Hematopoietic multipotent progenitor cell treated with erythropoietin and hydrocortisone succinate and interleukin-3 and kit ligand, for 8 days (in vitro differentiated cells): ENCODE measurements around the gene ZHX3.
"Not testable (repeated sequence)": the region's sequence is repeated elsewhere in the genome, so short reads cannot be mapped to it uniquely, and the experiment has no call there.

Experiments used
- DNase-seq: peaks from one replicate; pipeline ENCODE4 v3.0.0-alpha.2; 2015

The ZHX3 gene

GRCh38 chr20:41330343-41330720, 12.8 kb upstream of the ZHX3 start:
- DNase-seq: no peak

GRCh38 chr20:41329435-41330342, 12.2 kb upstream of the ZHX3 start:
- peak; percentile 50 for DNase-seq

DNA sequence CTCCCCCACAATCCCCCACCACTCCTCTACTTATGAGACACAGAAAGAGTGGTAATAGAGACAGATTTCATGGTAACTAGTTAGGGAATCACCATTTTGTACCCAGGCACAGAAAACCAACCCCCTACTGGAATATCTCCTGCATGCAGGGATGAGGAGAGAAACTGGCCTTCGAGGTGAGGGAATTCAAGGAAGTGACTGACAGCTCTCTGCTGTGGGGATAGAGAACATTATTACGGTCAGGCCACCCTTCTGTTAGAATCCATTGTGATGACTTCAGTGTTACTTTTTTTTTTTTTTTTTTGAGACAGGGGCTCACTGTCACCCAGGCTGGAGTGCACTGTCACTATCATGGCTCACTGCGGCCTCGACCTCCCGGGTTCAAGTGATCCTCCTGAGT, 9.6 kb upstream of the ZHX3 start:
- no peak for DNase-seq

DNA sequence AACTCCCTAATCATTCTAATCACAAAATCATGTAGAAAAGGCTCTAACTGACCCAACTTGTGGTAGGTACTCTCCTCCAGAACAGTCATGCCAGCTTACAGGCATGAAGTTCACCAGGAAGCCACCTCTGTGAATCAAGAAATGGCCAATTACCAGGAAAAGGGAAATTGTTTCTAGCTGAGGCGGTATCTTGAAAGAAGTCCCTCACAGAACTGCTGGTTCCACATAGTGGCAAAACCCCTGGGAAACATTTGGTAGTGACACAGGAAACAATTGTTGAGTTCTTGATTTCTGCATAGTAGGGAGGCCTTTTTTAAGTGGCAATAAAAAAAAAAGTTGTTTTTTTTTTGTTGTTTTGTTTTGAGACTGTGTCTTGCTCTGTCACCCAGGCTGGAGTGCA, 3.4 kb upstream of the ZHX3 start:
- no peak for DNase-seq

DNA sequence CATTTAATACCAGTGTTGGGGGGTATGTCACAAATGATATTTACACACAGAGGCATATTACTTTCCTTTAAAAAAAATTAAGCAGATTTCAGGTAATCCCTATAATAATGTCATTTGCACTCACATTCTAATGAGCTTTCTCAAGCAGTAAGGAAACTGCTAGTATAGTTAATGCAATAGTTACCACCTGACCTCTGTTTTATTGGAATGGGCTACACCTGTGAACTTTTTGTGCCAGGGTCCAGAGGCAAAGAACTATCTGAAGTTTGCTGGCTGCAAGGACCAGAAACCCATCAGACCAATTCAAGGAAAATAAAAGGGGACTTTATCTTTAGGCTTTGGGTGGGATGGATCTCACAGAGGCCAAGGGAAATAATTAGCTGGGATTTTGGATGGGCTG, 2.9 kb upstream of the ZHX3 start:
- no peak for DNase-seq

- no peak for DNase-seq
Observed at GRCh38 chr20:41318271-41318649, 729 bp upstream of the ZHX3 start.

GRCh38 chr20:41316602-41317545, 657 bp downstream of the ZHX3 start:
- DNase-seq: peak; percentile 62

GRCh38 chr20:41316051-41316450, 1.5 kb downstream of the ZHX3 start:
- no peak for DNase-seq

GRCh38 chr20:41314386-41314785, 3.1 kb downstream of the ZHX3 start:
- DNase-seq: no peak

- not testable (repeated sequence) for DNase-seq
Observed at GRCh38 chr20:41312009-41312408, 5.5 kb downstream of the ZHX3 start.

DNA sequence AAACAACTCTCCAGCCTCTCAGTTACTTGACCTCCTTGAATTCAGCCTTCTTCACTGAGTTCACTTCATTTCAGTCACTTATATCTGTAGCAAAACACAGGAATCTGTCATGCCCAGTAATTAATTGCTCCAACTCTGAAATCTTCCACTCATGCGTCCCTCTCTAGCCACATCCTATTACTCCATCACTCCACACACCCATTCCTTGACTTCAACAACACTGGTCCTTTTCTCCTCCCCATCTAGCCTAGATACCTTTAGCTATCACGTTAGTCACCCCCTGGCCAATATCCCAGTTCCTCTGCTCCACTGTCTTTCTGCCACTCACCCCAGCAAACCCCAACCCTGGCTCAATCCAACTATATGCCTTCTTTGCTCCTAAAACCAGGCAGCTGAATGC, 7.7 kb downstream of the ZHX3 start:
- DNase-seq: no peak

GRCh38 chr20:41308726-41309413, 8.7 kb downstream of the ZHX3 start:
- DNase-seq: peak; percentile 86

DNA sequence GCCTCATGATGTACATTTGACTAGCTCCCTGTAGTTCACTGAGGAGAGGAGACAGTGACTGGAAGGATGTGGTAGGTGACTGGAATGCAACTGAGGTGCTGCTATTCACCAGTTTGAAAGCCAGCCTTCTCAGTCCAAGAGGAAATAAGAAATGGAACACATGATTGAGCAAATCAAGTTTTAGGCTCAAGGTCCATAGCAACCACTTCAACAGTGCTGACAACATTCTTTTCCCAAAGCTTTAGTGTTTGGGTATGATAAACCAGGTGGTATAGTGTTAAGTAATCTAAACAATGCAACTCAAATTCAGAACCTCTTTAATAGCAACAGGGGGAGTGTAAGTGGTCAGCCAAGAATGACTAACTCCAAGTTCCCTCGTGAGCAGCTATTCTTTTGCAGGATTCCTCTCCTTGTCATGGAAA, 9.2 kb downstream of the ZHX3 start:
- peak; percentile 29 for DNase-seq

DNA sequence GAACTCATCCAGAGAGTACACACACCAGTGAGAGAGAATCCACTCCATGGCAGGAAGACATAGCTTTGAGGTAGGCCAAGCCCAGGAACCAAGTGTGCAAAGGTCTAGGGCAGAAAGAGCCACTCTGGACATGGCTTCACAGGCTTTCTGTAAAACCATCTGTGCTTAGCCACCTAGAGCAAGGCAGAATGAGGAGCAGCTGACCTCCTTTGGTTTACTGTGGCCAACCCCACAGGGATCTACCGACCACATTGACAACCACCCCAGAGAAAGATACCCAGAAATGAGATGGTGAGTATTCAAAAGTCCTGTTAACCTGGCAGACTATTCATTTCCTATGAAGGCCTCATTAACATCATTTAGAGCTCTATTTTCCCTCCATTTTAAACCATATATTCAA, 10.5 kb downstream of the ZHX3 start:
- DNase-seq: no peak

GRCh38 chr20:41306061-41306727, 11.3 kb downstream of the ZHX3 start:
- DNase-seq: no peak

GRCh38 chr20:41304424-41305079, 13.0 kb downstream of the ZHX3 start:
- DNase-seq: no peak

DNA sequence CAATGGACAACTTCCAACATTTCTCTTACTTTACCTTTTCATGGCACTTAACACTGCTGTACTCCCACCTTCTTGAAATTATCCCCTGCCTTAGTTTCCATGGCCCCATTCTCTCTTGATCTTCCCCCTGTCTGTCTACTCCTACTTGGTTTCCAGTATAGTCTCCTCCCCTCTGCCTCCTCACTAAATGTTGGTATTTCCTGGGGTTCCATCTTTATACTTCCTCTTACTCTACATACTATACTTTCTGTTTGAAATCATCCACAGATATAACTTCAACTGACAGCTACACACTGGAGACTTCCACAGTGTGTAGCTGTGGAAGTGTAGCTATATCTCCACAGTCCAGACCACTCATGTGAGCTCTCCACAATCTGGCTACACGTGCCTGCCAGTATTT, 13.5 kb downstream of the ZHX3 start:
- no peak for DNase-seq

DNA sequence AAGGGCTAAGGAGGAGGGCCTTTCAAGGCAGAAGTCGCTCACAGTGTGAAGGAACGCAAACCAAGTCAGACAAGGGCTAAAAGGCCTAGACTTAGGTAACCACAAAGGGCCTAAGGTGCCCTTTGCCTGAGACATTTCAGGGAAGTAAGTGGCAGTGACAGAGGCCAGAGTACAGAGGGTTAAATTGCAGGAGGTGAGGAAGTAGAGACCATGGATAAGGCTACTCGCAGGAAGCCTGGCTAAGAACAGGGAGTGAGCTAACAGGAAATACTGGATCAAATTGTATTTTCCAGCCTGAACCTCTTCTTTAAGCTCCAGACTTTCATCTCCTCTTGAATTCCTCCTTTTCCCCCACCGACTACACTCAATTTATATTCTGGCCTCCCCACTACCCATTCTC, 16.6 kb downstream of the ZHX3 start:
- no peak for DNase-seq

DNA sequence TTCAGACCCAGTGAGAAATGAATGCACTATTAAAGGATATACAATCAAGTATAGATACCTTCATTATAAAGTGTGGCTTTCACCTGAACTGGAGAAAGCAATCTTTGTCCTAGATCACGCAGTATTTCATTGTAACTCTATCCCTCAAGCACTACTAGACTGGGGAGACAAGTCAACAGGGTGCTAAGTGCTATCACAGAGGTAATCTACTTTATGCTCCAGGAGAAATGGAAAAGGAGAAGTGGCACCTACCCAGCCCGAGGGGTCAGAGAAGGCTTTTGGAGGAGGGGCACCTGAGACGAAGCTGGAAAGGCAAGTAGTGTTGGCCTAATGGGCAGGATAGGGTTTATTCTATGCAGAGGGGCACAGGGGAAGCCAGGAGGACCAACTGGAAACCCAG, 17.1 kb downstream of the ZHX3 start:
- no peak for DNase-seq

DNA sequence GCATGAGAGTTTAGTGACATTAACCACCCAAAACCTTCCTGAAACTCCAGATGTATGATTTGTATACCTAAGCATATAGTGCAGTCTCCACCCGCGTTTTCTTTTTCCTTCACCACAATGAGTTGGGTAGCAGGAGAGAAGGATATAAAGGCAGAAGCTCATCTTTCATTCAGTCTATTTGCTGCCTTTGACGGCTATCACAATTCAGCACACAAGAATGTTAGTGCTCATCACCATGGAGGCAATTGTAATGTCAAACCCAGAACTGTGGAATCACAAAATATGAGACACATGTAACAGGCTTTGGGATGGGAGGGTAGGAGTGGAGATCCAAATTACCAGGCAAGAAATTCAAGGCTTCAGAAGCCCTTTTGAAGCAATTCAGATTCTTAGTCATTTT, 17.6 kb downstream of the ZHX3 start:
- no peak for DNase-seq

DNA sequence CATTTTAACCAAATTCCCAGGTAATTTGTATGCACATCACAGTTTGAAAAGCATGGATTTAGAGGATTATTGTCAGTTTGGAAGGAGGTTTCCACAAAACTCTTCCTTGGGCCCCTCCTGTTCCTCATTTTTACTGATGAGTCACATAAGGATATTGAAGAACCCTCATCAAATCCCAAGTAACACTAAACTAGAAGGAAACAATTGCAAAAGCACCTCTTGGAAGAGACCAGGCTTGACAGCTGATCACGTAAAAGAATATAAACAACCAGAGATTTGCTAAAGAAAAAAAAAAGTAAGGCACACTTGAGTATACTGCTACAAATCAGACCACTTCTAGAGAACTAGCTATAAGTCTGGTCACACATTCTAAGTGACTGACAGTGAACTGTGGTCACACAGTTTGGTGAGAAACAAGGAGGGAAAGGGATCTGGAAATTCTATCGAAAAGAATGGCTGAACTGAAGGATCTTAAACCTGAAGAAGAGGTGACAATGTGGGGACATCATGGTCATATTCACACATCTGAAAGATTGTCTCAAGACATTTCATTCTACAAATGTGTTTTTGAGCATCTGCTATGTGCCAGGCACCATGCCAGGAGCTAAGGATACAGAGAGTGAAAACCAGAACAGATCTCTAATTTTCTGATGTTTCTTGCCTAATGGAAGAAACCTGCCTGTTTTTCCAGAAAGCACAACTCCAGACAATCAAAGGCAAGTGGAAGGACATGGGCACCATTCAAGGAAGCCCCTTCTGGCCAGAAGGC, 24.1 kb downstream of the ZHX3 start:
- no peak for DNase-seq
